GM19468 (cell line): ENCODE measurements around the gene UGT2A2.
"Not testable (repeated sequence)": the region's sequence is repeated elsewhere in the genome, so short reads cannot be mapped to it uniquely, and the experiment has no call there.

Source experiments
- ATAC-seq: cut with Tn5 transposase; IDR thresholded peaks from one replicate; pipeline ENCODE4 v1.9.1; 2021; ENCODE audit warnings: mild to moderate bottlenecking, moderate library complexity, moderate number of reproducible peaks; ENCODE audit not compliant: unreplicated experiment; ENCODE audit errors: extremely low read depth

Gene UGT2A2

GRCh38 chr4:69639542-69639941 lies at the start of gene UGT2A2:
Gene UGT2A2 (minus strand): TSS chr4:69639642. CDS start chr4:69639640, 2 bp downstream.
- ATAC-seq: no peak

DNA sequence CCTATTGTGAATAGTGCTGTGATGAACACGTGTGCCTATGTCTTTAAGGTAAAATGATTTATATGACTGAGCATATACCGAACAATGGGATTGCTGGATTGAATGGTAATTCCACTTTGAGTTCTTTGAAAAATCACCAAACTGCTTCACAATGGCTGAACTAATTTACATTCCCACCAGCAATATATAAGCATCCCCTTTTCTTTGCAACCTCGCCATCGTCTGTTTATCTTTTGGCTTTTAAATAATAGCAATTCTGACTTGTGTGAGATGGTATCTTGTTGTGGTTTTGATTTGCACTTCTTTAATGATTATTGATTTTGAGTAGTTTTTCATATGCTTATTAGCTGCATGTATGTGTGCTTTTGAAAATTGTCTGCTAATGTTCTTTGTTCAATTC lies 45.4 kb upstream of the UGT2A2 start:
- ATAC-seq: no peak

DNA sequence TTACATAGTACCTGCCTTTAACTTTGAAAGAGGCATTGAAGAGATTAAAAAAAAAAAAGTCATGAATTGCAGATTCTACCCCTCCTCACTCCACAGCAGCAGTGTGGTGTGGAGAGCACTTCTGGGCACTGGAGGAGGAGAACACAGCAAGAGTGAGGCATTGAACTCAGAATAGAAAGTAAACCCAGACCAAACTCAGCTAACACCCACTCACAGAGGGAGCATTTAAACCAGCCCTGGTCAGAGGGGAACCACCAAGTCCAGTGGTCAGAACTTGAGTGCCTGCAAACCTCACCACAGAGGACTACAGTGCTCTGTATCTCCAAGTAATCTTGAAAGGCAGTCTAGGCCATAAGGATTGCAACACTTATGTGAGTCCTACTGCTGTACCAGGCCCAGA lies 29.2 kb upstream of the UGT2A2 start:
- ATAC-seq: no peak

DNA sequence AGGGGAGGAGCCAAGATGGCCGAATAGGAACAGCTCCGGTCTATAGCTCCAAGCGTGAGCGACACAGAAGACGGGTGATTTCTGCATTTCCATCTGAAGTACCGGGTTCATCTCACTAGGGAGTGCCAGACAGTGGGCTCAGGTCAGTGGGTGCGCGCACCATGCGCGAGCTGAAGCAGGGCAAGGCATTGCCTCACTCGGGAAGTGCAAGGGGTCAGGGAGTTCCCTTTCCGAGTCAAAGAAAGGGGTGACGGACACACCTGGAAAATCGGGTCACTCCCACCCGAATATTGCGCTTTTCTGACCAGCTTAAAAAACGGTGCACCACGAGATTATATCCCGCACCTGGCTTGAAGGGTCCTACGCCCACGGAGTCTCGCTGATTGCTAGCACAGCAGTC lies 24.6 kb upstream of the UGT2A2 start:
- not testable (repeated sequence) for ATAC-seq

DNA sequence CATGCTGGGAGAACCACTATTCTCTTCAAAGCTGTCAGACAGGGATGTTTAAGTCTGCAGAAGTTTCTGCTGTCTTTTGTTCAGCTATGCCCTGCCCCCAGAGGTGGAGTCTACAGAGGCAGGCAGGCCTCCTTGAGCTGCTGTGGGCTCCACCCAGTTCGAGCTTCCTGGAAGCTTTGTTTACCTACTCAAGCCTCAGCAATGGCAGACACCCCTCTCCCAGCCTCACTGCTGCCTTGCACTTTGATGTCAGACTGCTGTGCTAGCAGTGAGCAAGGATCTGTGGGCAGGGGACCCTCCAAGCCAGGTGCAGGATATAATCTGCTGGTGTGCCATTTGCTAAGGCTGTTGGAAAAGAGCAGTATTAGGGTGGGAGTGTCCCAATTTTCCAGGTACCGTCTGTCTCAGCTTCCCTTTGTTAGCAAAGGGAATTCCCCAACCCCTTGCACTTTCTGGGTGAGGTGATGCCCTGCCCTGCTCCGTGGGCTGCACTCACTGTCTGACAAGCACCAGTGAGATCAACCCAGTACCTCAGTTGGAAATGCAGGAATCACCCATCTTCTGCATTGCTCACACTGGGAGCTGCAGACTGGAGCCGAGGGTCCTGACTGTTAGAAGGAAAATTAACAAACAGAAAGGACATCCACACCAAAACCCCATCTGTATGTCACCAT lies 21.8 kb upstream of the UGT2A2 start:
- ATAC-seq: not testable (repeated sequence)

GRCh38 chr4:69658133-69658532 lies 18.7 kb upstream of the UGT2A2 start:
- ATAC-seq: no peak

GRCh38 chr4:69656653-69657158 lies 17.3 kb upstream of the UGT2A2 start:
- no peak for ATAC-seq

- ATAC-seq: no peak
Measured at GRCh38 chr4:69653147-69653546, 13.7 kb upstream of the UGT2A2 start, which contains the start of gene UGT2A1. Gene UGT2A1 (minus strand): TSS chr4:69653247. CDS start chr4:69647644, 5,603 bp downstream.

- ATAC-seq: no peak
Measured at GRCh38 chr4:69650872-69651271, 11.4 kb upstream of the UGT2A2 start.

- ATAC-seq: no peak
Measured at GRCh38 chr4:69649629-69650028, 10.2 kb upstream of the UGT2A2 start.

DNA sequence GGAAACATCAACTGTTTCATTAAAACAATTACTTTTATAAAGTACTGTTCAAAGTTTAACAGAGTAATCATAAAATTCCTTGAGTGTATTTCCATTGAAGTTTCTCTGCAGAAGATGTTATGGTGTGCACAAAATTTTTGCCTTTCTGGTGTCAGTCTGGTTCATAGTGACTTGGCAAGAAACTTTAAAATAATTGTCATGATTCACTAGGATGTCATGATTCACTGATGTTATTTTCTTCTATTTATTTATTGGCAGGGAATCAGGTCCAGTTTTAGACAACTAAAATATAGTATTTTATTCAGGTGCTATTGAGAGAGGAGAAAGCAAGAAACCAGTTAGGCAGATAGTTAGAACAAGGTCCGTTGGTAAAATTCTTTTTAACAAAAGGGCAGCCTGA lies 9.8 kb upstream of the UGT2A2 start:
- no peak for ATAC-seq

- no peak for ATAC-seq
Measured at GRCh38 chr4:69642961-69643360, 3.5 kb upstream of the UGT2A2 start.

GRCh38 chr4:69640289-69640688 lies 847 bp upstream of the UGT2A2 start:
- no peak for ATAC-seq

DNA sequence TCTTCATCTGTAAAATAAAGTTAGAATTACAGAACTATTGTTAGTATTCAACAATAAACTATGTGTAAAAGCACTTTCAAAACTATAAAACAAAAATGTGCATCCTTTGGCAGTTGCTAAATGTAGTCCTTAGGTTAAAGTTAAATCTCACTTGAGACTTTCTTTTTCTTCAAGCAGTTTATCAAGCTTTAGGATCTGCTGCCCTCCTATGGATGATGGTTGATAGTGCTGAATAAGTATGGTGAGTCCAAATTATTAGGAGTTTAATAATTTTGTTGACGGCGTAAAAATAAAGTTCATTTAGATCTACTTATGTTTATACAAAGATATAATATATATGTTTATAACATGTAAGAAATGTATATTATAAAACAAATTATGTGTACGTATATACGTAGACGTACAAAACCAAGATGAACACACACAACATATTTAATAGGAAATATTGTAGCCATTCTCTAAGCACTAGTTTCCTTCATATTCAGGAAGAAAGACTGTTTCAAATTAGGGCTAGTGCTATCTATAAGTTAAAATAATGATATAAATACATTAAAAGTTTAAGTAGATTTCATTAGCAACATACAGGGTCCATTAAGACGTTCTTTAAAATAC lies 22.3 kb downstream of the UGT2A2 start:
- ATAC-seq: no peak

DNA sequence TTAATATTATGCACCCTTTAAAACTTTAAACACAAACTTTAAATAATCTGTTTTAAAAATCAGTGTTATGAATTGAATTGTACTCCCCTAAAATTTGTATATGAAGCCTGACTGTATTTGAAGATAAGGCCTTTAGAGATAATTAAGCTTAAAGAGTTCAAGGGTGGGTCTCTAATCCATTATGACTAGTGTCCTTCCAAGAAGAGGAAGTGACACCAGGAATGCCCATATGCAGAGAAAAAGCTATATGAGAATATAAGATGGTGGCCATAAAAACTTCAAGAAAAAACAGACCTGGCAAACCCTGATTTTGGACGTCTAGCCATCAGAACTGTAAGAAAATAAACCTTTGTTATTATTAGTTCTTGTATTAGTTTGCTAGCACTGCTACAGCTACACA lies 29.0 kb downstream of the UGT2A2 start:
- ATAC-seq: no peak

GRCh38 chr4:69601065-69601464 lies 38.4 kb downstream of the UGT2A2 start:
- ATAC-seq: no peak

GRCh38 chr4:69600013-69600412 lies 39.4 kb downstream of the UGT2A2 start:
- ATAC-seq: no peak

DNA sequence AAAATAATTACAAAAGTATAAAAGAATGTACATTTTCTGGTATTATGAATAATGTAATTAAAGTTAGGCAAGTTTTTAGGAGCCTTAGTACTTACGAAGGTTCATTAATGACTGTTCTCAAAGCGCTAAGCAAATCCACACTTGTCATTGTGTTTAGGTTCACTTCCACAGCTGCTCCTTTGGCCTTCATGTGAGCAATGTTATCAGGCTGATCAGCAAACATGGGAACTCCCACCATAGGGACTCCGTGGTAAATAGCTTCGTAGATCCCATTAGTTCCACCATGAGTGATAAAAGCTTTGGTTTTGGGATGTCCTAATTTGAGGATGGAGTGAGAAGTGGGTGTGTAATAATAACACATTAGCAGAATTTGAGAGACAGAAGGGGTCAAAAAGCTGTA lies 45.1 kb downstream of the UGT2A2 start:
- no peak for ATAC-seq

GRCh38 chr4:69591364-69591763 lies 48.1 kb downstream of the UGT2A2 start:
- no peak for ATAC-seq

DNA sequence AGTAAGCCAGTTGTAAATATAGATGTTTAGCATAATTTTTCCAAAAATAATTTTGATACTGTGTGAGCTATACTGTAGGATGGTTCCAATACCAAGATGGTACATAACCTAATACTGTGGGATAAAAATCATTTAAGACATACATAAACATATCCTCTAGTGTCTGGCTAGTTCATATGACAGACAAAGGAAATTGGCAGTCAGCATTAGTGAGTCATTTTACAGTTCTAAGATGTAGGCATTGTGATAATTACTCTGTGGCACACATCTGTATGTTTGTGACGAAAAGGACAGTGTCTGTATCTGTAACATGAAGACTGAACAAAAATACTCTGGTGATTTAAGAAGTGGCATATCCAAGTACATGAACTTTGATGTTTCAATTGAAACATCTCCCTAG lies 49.6 kb downstream of the UGT2A2 start:
- ATAC-seq: no peak

DNA sequence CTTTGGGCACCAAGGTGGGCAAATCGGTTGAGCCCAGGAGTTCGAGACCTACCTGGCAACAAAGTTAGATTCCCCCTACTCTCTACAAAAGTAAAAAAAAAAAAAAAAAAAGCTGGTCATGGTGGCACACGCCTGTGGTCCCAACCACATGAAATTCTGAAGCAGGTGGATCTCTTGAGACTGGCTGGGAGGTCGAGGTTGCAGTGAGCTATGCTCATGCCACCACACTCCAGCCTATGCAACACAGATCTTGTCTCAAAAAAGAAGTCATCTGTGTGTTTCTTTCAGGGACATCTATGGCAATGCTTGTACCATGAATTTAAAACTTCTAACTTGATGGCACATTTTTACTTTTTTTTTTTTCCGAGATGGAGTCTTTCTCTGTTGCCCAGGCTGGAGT lies 55.3 kb downstream of the UGT2A2 start:
- no peak for ATAC-seq

GRCh38 chr4:69583543-69583942 lies 55.9 kb downstream of the UGT2A2 start:
- no peak for ATAC-seq
